TTC549 (cell line): Measurements from ENCODE around the gene CACNG3.
"Not testable (repeated sequence)": the region's sequence is repeated elsewhere in the genome, so short reads cannot be mapped to it uniquely, and the experiment has no call there.

Experiments
- FAIRE-seq: peaks from 2 replicates; lab custom pipeline; 2012; peaks lifted over from hg19 to GRCh38; lab: Jason Lieb, UNC

CACNG3 gene

DNA sequence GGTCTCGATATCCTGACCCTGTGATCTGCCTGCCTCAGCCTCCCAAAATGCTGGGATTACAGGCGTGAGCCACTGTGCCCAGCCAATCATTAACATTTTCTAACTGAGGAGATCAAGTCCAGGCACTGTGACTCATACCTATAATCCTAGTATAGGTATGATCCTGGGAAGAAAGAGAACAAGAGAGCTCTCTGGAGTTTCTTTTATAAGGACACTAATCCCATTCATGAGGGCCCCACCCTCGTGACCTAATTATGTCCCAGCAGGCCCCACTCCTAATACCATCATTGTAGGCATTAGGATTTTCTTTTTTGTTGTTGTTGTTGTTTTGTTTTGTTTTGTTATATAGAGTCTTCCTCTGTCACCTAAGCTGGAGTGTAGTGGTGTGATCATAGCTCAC, 80.4 kb downstream of the CACNG3 start:
- FAIRE-seq, result no peak

DNA sequence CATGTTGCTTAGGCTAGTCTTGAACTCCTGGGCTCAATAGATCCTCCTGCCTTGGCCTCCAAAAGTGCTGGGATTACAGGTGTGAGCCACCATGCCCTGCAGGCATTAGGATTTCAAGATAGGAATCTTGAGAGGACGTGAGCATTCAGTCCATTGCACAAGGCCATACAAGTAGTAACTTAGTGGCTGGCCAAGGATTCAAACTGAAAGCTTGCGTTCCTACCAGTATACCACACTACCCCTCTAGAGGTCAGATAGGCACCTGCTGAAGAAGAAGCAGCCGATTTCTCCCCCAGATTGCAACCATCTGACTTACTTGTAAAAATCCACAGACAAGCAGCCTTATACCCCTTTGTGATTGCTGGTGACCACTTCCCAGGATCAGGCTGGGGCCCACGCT, 80.9 kb downstream of the CACNG3 start:
- FAIRE-seq, result no peak

DNA sequence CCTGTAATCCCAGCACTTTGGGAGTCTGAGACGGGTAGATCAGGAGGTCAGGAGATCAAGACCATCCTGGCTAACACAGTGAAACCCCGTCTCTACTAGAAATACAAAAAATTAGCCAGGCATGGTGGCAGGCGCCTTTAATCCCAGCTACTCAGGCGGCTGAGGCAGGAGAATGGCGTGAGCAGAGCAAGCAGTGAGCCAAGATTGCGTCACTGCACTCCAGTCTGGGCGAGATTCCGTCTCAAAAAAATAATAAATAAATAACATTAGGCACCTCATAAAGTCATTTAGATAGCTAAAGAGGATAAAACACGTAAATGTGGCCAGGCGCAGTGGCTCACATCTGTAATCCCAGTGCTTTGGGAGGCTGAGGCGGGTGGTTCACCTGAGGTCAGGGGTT, 87.7 kb downstream of the CACNG3 start:
- FAIRE-seq, result not testable (repeated sequence)

- FAIRE-seq, result no peak
Observed at GRCh38 chr16:24344784-24345183, 88.6 kb downstream of the CACNG3 start.

GRCh38 chr16:24345704-24346103, 89.6 kb downstream of the CACNG3 start:
- FAIRE-seq, result no peak

DNA sequence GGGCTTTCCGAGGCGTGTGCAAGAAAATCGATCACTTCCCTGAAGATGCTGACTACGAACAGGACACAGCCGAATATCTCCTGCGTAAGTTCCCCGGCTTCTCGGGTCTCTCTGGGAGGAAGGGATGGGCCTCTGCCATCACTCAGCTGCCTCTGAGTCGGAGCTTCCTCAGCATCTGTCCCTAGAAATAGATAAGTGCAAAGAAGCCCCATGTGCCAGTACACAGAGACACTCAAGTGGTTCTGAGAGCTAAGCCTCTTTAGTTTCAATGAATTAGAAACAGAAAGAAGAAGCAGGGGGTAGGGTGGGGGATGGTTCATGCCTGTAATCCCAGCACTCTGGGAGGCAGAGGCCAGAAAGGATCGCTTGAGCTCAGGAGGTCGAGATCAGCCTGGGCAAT, 90.6 kb downstream of the CACNG3 start:
- no peak for FAIRE-seq

DNA sequence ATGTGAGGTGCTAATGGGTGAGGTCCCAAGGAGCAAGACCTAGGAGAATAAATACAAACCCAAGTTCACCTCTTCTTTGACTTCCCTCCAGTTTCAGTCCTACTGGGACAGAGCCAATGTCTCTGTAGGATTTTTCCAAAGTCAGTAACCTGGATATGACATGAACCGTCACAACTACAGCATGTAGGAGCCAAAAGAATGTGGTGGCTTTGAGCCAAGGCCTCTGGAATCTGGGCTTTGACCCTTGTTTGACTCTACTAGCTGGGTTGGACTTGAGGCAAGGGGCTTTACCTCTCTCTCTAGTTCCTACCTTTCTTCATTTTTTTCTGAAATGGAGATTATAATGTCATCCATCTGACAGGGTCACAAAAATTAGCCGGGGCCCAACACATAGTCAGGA, 91.4 kb downstream of the CACNG3 start:
- FAIRE-seq, result no peak

DNA sequence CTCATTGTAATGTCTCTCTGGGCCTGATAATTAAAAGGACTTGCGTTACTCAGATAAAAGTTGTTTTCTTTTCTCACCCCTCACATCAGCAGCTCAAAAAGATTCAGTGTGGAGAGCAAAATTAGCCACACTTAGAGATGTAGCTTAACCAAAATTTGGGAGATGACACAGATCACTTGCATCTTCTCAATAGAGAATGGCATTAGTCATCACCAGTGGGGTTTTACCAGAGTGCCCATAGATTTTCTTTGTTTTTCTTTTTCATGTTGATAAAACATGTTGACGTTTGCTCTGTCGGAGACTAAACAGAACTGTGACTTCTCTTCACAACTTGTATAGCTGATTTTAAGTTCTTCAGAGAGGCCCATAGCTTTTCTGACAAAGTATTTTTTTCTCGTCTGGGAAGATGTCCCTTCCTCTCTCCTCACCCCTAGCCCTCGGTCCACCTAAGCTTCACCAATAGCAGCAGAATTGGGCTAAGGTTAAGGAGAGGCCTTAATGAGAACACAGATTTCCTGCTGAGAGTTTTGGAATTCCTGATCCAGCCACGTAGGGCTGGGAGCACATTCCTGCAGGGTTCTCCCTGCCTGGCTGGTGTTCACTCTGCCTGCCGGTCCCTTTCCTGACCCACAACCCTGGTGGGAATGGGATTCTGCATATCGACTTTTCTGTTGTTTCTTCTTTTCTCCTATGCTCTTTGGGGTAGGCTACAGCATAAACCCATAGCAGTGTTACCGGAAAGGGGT, 92.6 kb downstream of the CACNG3 start:
- FAIRE-seq, result no peak

DNA sequence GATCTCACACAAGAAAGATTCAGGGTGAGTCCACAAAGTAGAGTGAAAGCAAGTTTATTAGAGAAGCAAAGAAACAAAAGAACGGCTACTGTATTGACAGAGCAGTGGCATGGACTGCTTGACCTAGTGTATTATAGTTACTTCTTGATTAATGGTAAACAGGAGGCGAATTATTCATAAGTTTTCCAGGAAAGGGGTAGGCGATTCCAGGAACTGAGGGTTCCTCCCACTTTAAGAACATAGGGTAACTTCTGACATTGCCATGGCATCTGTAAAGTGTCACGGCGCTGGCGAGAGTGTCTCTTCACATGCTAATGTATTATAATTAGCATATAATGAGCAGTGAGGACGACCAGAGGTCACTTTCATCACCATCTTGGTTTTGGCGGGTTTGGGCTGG, 93.2 kb downstream of the CACNG3 start:
- no peak for FAIRE-seq

GRCh38 chr16:24352746-24353145, 96.6 kb downstream of the CACNG3 start:
- FAIRE-seq, result no peak

DNA sequence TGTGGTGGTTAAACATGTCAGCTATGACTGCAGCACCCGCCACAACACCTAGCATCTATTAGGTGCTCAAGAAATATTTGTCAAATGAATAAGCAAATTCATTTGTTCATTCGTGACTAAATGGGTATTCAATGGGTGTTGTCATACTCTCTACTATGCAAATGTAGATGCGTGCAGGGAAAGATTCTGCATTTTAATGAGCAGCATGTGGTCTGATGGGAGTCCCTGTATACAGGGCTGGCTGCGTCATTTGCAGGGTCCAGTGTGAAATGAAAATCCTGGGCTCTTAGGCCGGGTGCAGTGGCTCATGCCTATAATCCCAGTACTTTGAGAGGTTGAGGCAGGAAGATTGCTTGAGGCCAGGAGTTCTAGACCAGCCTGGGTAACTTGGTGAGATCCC, 97.5 kb downstream of the CACNG3 start:
- no peak for FAIRE-seq

GRCh38 chr16:24357511-24357910, 101.4 kb downstream of the CACNG3 start:
- FAIRE-seq, result no peak

DNA sequence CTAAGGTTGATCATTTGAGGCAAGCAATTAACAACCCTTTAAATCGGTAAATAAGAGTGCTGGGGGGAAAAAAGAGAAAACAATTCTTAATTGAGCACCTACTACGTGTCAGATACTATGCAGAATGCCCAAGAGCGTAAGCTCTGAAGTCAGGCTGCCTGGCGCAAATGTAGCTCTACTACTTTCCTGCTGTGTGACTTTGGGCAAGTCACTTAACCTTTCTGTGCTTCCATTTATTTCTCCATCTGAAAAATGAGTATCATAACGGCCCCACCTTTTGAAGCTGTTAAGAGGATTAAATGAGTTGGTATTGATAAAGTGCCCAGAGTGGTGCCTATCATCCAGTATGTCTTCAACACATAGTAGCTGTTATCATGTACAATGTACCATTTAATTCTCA, 102.0 kb downstream of the CACNG3 start:
- no peak for FAIRE-seq

DNA sequence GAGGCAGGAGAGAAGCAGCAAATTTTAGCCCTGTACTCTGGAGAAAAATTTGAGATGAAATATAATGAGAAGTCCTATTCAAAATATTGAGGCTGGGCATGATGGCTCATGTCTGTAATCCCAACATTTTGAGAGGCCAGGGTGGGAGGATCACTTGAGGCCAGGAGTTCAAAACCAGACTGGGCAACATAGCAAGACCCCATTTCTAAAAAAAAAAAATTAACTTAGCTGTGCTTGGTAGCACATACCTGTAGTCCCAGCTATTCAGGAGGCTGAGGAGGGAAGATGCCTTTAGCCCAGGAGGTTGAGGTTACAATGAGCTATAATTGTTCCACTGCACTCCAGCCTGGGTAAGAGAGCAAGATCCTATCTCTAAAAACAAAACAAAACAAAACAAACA, 103.4 kb downstream of the CACNG3 start:
- no peak for FAIRE-seq

DNA sequence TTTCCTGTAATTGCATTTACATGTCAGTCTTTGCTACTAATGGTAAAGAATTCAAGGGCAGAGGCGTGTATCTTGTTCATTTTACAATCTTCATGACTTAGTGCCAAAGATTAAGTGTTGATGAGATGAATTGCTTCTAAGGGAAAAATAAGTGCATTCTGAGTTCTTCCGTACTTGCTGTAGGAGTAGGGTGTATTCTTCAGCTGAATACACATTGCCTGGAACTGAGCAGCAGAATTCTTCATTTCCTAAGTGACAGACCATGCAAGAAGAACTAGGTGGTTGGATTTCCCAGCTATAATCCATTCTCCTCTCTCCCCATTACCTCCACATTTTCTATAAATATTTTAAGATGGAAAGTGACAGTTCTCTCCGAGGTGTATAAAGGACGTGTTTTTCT, 104.8 kb downstream of the CACNG3 start:
- FAIRE-seq, result no peak

DNA sequence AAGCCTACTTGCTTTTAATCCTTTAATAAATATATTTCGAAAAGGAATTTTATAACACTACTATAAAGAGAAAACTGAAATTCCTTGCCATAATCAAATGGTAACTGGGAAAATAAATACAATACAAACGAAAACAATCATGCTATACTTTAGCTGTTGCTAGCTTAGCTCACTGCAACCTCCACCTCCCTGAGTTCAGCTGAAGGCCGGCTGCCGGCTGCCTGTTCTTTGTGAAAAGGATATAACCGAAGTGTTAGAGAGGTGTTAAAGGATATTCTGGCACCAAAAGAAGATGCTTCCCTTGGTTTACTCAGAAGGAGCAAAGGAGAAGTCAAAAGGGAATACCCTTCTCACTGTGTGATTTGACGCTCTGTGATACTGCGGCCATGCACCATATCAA, 108.5 kb downstream of the CACNG3 start:
- no peak for FAIRE-seq

- no peak for FAIRE-seq
Observed at GRCh38 chr16:24367186-24367710, 111.1 kb downstream of the CACNG3 start.

DNA sequence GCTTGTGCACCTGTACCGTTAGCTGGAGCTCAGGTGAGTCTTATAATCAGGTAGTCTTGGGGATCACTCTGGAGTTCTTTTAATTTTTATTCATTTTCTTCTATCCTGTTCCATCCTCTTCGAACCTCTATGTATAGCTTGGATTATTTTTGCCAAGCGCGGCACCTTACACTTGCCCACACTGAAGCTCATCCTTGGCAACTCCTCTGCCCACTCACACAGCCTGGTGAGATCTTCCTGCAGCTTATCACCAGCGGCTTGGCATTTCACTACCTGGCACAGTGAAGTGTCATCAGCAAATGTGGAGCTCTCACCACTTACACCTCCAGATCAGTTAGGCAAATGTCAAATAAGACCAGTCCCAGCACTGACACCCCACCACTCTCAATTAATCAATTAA, 116.7 kb downstream of the CACNG3 start:
- FAIRE-seq, result no peak

- no peak for FAIRE-seq
Observed at GRCh38 chr16:24378999-24379398, 122.9 kb downstream of the CACNG3 start.

- FAIRE-seq, result no peak
Observed at GRCh38 chr16:24381470-24382118, 125.5 kb downstream of the CACNG3 start.

- no peak for FAIRE-seq
Observed at GRCh38 chr16:24382762-24383407, 126.8 kb downstream of the CACNG3 start.

GRCh38 chr16:24394341-24394740, 138.2 kb downstream of the CACNG3 start:
- FAIRE-seq, result no peak
